Ovary (tissue), 9 donors: ENCODE measurements around the gene CCNQ. TPM values are rescaled to one million over a fixed set of nuclear protein-coding genes. Genes with fewer than 3 reads are reported as not detected.
A peak's percentile ranks its signal among the peaks of the same experiment; 100 is the strongest.

ENCODE experiments used
- DNase-seq, 5 donors: peaks; one replicate each; pipeline ENCODE4 v3.0.0-alpha.2; 2019 to 2020
- H3K27ac ChIP-seq, 2 donors: fragments of 200-600 bp; one replicate each; pipeline versions ENCODE4 v1.5.1 to v1.8.0; 2019 to 2022
- H3K27me3 ChIP-seq: fragments of 200-600 bp; one replicate; pipeline ENCODE4 v1.8.0; 2022
- H3K36me3 ChIP-seq: fragments of 200-600 bp; sonication (generic); one replicate; pipeline ENCODE4 v1.5.1; 2019
- H3K4me1 ChIP-seq: one replicate; pipeline ENCODE4 v1.8.1; 2013; ENCODE audit warnings: mild to moderate bottlenecking, moderate library complexity; ENCODE audit not compliant: insufficient read depth
- H3K4me3 ChIP-seq: fragments of 200-600 bp; sonication (generic); one replicate; pipeline ENCODE4 v1.5.1; 2017
- H3K9me3 ChIP-seq, 2 donors: fragments of 200-600 bp in 1 of 2; sonication (generic) in 1 of 2; one replicate each; pipeline versions ENCODE4 v1.5.1 to v1.8.1; 2013 to 2019; ENCODE audit warnings: mild to moderate bottlenecking in 1 of 2, moderate library complexity in 1 of 2
- CTCF ChIP-seq, 3 donors: fragments of 450-650 bp in 2 of 3; fragments of 200-600 bp in 1 of 3; IDR thresholded peaks; one replicate each; pipeline versions ENCODE4 v1.5.1 to v1.8.0; 2016 to 2022; ENCODE audit warnings: antibody characterized with exemption in 3 of 3, mild to moderate bottlenecking in 1 of 3
- EP300 ChIP-seq: sonication (generic); formaldehyde crosslinking; IDR thresholded peaks from one replicate; pipeline ENCODE4 v1.6.1; 2017; ENCODE audit warnings: antibody characterized with exemption
- POLR2A ChIP-seq: fragments of 450-650 bp; IDR thresholded peaks from one replicate; pipeline ENCODE4 v1.6.1; 2017; ENCODE audit warnings: antibody characterized with exemption, mild to moderate bottlenecking, moderate library complexity
- WGBS, 3 donors: extraction: QIAGEN DNeasy Blood & Tissue Kit in 1 of 3; methylation state at CpG; one replicate each; pipeline versions ENCODE4 v1.1.5 to v1.1.7; 2013 to 2017; 5-methylcytosine and 5-hydroxymethylcytosine counted together
- intact Hi-C, 4 donors: fragments of 100-400 bp; cut with DNase I; formaldehyde crosslinking; loops; one replicate each; pipeline versions ENCODE4 v1.11.0 to v1.15.1; 2022 to 2023
- polyA plus RNA-seq, 2 donors: library from polyadenylated mRNA; stranded (reverse); fragments of 200-250 nt in 1 of 2; fragments of 350-450 nt in 1 of 2; fragmentation: Illumina TruSeq in 1 of 2; extraction: RNeasy Lipid Tissue Mini Kit (QIAGEN cat#74804) in 1 of 2; gene quantifications; one replicate each; pipeline ENCODE4 v1.2.3, GENCODE V29; 2013 to 2014
- total RNA-seq, 7 donors: library from RNA; depleted of rRNA in 2 of 7; stranded (reverse); fragments of >200 nt in 2 of 7; fragmentation: NEBNext Ultra II Directional in 3 of 7; extraction: Animal tissue kit (Norgen Biotek cat#: 25700) in 3 of 7; gene quantifications; one replicate each; pipeline versions ENCODE4 v1.1.0 to v1.2.4, GENCODE V29; 2016 to 2023
- donor health status: DM: no; HTN: no; CAD: no; lungs with moderate emphysema.
- donor health status: DM: no; HTN: no; CAD: no.
- donor health status: Bipolar disorder and iron deficiency.
- donor health status: DM: yes; HTN: yes; CAD: no.
- donor health status: DM: no; HTN: no; CAD: no.
- donor health status: DM: yes; HTN: yes; CAD: no.

CCNQ gene
- total and polyA plus RNA-seq, 9 donors: 15.5 to 23.8 (median 19.3) TPM

- intact Hi-C loops: no loop called here
- Histone ChIP-seq H3K27me3 (no peaks in the 10 kb centered on the region), H3K36me3 (no peaks in the 10 kb centered on the region), H3K9me3 (no peaks in the 10 kb centered on the region), H3K4me3 (no peak overlapping the region), H3K4me1 (no peaks in the 10 kb centered on the region), H3K27ac (no peak overlapping the region)
- no peak for TF ChIP-seq POLR2A
- peak; percentile 39 to 65 (median 48) for TF ChIP-seq CTCF (IDR thresholded peaks at IDR 0.05)
- no peak for TF ChIP-seq EP300
- 46 to 56% (median 54%) methylated on average over 31 of the region's 31 CpGs for WGBS, 3 donors
- DNase-seq: peak; percentile 50 to 75 (median 65)
Measured at GRCh38 chrX:153539171-153539978, 59.6 kb downstream of the CCNQ start.

- Histone ChIP-seq H3K4me3 (no peak overlapping the region), H3K27ac (no peak overlapping the region), H3K9me3 (no peaks in the 10 kb centered on the region), H3K36me3 (no peaks in the 10 kb centered on the region), H3K4me1 (no peaks in the 10 kb centered on the region), H3K27me3 (no peaks in the 10 kb centered on the region)
- 45 to 55% (median 55%) methylated on average over 14 to 17 of the region's 17 CpGs for WGBS, 3 donors
- intact Hi-C loops: no loop called here
- TF ChIP-seq EP300: no peak
- TF ChIP-seq CTCF (IDR thresholded peaks at IDR 0.05): no peak
- peak in 2 of 5 donors; percentile 30 to 46 for DNase-seq
Measured at GRCh38 chrX:153538424-153538823, 60.5 kb downstream of the CCNQ start.

Other genes starting within 250 kb of the CCNQ start
- gene PNMA6E, start 197.8 kb downstream of the CCNQ start, total RNA-seq: 1 to 10 TPM in 5 of 7 donors, under 1 TPM in 2; 0.24 to 3.5 (median 2.5) TPM
- 1 to 10 TPM in 1 of 2 donors, under 1 TPM in 1; 0.10 to 3.5 TPM for gene PNMA6E, start 197.8 kb downstream of the CCNQ start, polyA plus RNA-seq
- gene ZFP92, start 187.7 kb downstream of the CCNQ start, total RNA-seq: 1 to 10 TPM; 3.6 to 9.4 (median 4.0) TPM
- gene ZFP92, start 187.7 kb downstream of the CCNQ start, polyA plus RNA-seq: 1 to 10 TPM; 2.7 to 3.9 TPM
- 1 to 10 TPM in 3 of 7 donors, under 1 TPM in 3, not detected in 1; 0.35 to 2.3 (median 1.0) TPM for gene TREX2, start 153.1 kb downstream of the CCNQ start, total RNA-seq
- under 1 TPM in 1 of 2 donors, not detected in 1; 0.76 TPM for gene TREX2, start 153.1 kb downstream of the CCNQ start, polyA plus RNA-seq
- 10 to 100 TPM in 6 of 7 donors, 1 to 10 TPM in 1; 9.3 to 28.7 (median 18.7) TPM for gene HAUS7, start 128.6 kb downstream of the CCNQ start, total RNA-seq
- gene HAUS7, start 128.6 kb downstream of the CCNQ start, polyA plus RNA-seq: 10 to 100 TPM; 11.3 to 22.7 TPM
- gene BGN, start 104.2 kb downstream of the CCNQ start, total RNA-seq: 10 to 100 TPM; 10.0 to 72.3 (median 31.2) TPM
- 10 to 100 TPM; 81.6 to 81.7 TPM for gene BGN, start 104.2 kb downstream of the CCNQ start, polyA plus RNA-seq
- 1 to 10 TPM in 1 of 7 donors, under 1 TPM in 2, not detected in 4; 0.23 to 1.6 (median 0.27) TPM for gene ATP2B3, start 81.5 kb downstream of the CCNQ start, total RNA-seq
- under 1 TPM in 1 of 2 donors, not detected in 1; 0.01 TPM for gene ATP2B3, start 81.5 kb downstream of the CCNQ start, polyA plus RNA-seq
- 1 to 10 TPM in 3 of 7 donors, under 1 TPM in 4; 0.12 to 3.7 (median 0.74) TPM for gene DUSP9, start 48.1 kb upstream of the CCNQ start, total RNA-seq
- gene DUSP9, start 48.1 kb upstream of the CCNQ start, polyA plus RNA-seq: under 1 TPM in 1 of 2 donors, not detected in 1; 0.28 TPM
- gene PNCK, start 74.7 kb upstream of the CCNQ start, total RNA-seq: 1 to 10 TPM in 4 of 7 donors, under 1 TPM in 2, not detected in 1; 0.51 to 5.9 (median 1.6) TPM
- 1 to 10 TPM in 1 of 2 donors, under 1 TPM in 1; 0.87 to 1.1 TPM for gene PNCK, start 74.7 kb upstream of the CCNQ start, polyA plus RNA-seq
- gene SLC6A8, start 88.8 kb upstream of the CCNQ start, total RNA-seq: 10 to 100 TPM in 5 of 7 donors, 1 to 10 TPM in 2; 6.3 to 23.5 (median 16.3) TPM
- gene SLC6A8, start 88.8 kb upstream of the CCNQ start, polyA plus RNA-seq: 10 to 100 TPM in 1 of 2 donors, 1 to 10 TPM in 1; 7.5 to 10.0 TPM
- gene BCAP31, start 125.2 kb upstream of the CCNQ start, total RNA-seq: 100 to 1,000 TPM in 5 of 7 donors, 10 to 100 TPM in 2; 53.7 to 146 (median 126) TPM
- 100 to 1,000 TPM; 151 to 195 TPM for gene BCAP31, start 125.2 kb upstream of the CCNQ start, polyA plus RNA-seq
- 10 to 100 TPM in 1 of 7 donors, 1 to 10 TPM in 6; 6.1 to 11.1 (median 9.1) TPM for gene ABCD1, start 125.7 kb upstream of the CCNQ start, total RNA-seq
- gene ABCD1, start 125.7 kb upstream of the CCNQ start, polyA plus RNA-seq: 1 to 10 TPM; 1.4 to 5.1 TPM
- gene PLXNB3, start 165.1 kb upstream of the CCNQ start, total RNA-seq: 1 to 10 TPM in 3 of 7 donors, under 1 TPM in 4; 0.46 to 5.0 (median 0.95) TPM
- gene PLXNB3, start 165.1 kb upstream of the CCNQ start, polyA plus RNA-seq: 1 to 10 TPM in 1 of 2 donors, under 1 TPM in 1; 0.79 to 3.6 TPM
- 1 to 10 TPM; 1.1 to 2.1 (median 1.6) TPM for gene SRPK3, start 181.9 kb upstream of the CCNQ start, total RNA-seq
- under 1 TPM; 0.25 to 0.65 TPM for gene SRPK3, start 181.9 kb upstream of the CCNQ start, polyA plus RNA-seq
- gene IDH3G, start 195.2 kb upstream of the CCNQ start, total RNA-seq: 10 to 100 TPM; 48.5 to 58.5 (median 54.7) TPM
- gene IDH3G, start 195.2 kb upstream of the CCNQ start, polyA plus RNA-seq: 10 to 100 TPM; 41.3 to 44.2 TPM
- 100 to 1,000 TPM; 123 to 181 (median 155) TPM for gene SSR4, start 195.5 kb upstream of the CCNQ start, total RNA-seq
- gene SSR4, start 195.5 kb upstream of the CCNQ start, polyA plus RNA-seq: 100 to 1,000 TPM; 120 to 261 TPM
- 1 to 10 TPM in 4 of 7 donors, under 1 TPM in 3; 0.73 to 8.6 (median 2.7) TPM for gene PDZD4, start 231.4 kb upstream of the CCNQ start, total RNA-seq
- gene PDZD4, start 231.4 kb upstream of the CCNQ start, polyA plus RNA-seq: 1 to 10 TPM; 2.0 to 2.2 TPM